Activated CD8-positive, alpha-beta T cell treated with anti-CD3 and anti-CD28 coated beads, Interleukin-2, amount 10 ng/mL, durations not matched to agents 7 days and 5 days (primary cell): ENCODE measurements around the gene ABCB1. TPM values are rescaled to one million over a fixed set of nuclear protein-coding genes. Genes with fewer than 3 reads are reported as not detected.
"Not testable (repeated sequence)": the region's sequence is repeated elsewhere in the genome, so short reads cannot be mapped to it uniquely, and the experiment has no call there.

ENCODE experiments used
- ATAC-seq: fragments of 150-1000 bp; cut with Tn5 transposase; one replicate; pipeline ENCODE4 v1.10.0; 2021; ENCODE audit warnings: moderate library complexity
- CTCF ChIA-PET: fragments of 350-600 bp; sonication (Branson Sonifier 250); formaldehyde crosslinking; loops from one replicate; lab custom pipeline; 2021; ENCODE audit warnings: antibody characterized with exemption; lab: Charles Lee
- POLR2A ChIA-PET: fragments of 350-600 bp; sonication (Branson Sonifier 250); formaldehyde crosslinking; loops from one replicate; lab custom pipeline; 2021; ENCODE audit warnings: antibody characterized with exemption; lab: Charles Lee
- DNase-seq: peaks from one replicate; pipeline ENCODE4 v3.0.0-alpha.2; 2020
- H3K27ac Mint-ChIP-seq: one replicate; pipeline ENCODE4 v1.8.0; 2021; ENCODE audit warnings: mild to moderate bottlenecking, mixed read lengths
- H3K27me3 Mint-ChIP-seq: one replicate; pipeline ENCODE4 v1.8.0; 2021; ENCODE audit warnings: low read depth, mixed read lengths
- H3K36me3 Mint-ChIP-seq: one replicate; pipeline ENCODE4 v1.8.0; 2021; ENCODE audit warnings: low read depth, mixed read lengths
- H3K4me1 Mint-ChIP-seq: one replicate; pipeline ENCODE4 v1.8.0; 2021; ENCODE audit warnings: low read depth, mixed read lengths
- H3K4me3 Mint-ChIP-seq: one replicate; pipeline ENCODE4 v1.8.0; 2021; ENCODE audit warnings: mild to moderate bottlenecking, mixed read lengths
- H3K9me3 Mint-ChIP-seq: one replicate; pipeline ENCODE4 v1.8.0; 2022; ENCODE audit warnings: mixed read lengths; ENCODE audit not compliant: insufficient read depth
- total RNA-seq, 2 experiments: library from RNA; stranded (reverse); gene quantifications; one replicate each; pipeline ENCODE4 v1.2.3, GENCODE V29; 2021

Gene ABCB1
- total RNA-seq, 2 experiments from 2014 or later, result 2.8 to 4.8 TPM

DNA sequence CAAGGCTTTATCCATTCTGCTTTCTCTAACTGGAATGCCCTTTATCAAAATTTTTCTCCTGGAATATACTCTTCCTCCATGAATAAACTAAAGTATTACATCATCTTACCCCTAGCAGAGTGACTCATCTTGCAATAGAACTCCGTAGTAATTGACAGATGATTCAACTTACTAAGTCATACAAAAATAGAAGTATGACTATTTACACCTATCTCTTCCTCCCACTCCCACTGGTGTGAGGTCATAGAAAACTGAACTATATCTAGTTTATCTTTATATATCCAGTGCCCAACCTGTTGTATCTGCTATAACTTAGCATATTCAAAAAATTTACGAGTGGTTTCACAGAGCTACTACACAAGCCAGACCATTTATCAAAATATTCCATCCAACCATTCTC is 26.1 kb downstream of the ABCB1 start:
- Mint-ChIP-seq H3K9me3 (no peaks in the 10 kb centered on the region), H3K27ac (no peak overlapping the region), H3K4me1 (peaks cover 9% of the 10 kb centered on the region), H3K36me3 (no peaks in the 10 kb centered on the region), H3K27me3 (no peaks in the 10 kb centered on the region), H3K4me3 (no peak overlapping the region)
- POLR2A ChIA-PET, result no interaction called here
- CTCF ChIA-PET, result interaction anchor here (1.1 to 1.9 kb wide), 2 partner anchors 9 to 11 kb away, joined by 3 to 4 read pairs; no protein-coding TSS in a partner anchor
- DNase-seq, result no peak
- ATAC-seq, result no peak

DNA sequence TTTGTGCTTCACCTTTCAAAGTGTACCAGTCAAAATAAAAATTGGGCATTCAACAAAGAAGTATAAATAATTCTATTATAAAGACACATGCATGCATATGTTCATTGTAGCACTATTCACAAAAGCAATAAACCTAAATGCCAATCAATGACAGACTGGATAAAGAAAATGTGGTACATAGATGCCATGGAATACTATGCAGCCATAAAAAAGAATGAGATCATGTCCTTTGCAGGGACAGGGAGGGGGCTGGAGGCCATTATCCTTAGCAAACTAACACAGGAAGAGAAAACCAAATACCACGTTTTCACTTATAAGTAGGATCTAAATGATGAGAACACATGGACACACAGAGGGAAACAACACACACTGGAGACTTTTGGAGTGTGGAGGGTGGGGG is 28.2 kb downstream of the ABCB1 start:
- CTCF ChIA-PET, result interaction anchor here (1.3 kb wide), 1 partner anchor 11 kb away, joined by 5 read pairs; no protein-coding TSS in a partner anchor

DNA sequence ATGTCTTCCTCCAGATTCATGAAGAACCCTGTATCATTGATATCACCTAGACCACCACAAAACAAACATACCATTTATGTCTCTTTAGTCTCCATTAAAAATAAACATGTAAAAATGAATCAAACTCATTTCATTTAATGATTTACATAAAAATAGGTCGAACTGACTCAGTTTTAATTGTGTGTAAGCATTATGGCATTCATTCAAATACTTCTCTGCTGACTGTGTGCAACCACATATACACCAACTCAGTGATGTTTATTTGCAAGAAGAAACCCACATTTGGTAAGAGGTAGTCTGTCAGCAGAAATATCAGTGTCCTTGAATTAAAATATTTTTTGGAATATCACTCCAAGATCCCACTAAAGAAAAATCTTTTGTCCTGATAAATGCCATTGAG is 30.5 kb downstream of the ABCB1 start:
- Mint-ChIP-seq H3K36me3 (no peaks in the 10 kb centered on the region), H3K9me3 (no peaks in the 10 kb centered on the region), H3K4me3 (no peak overlapping the region), H3K27ac (no peak overlapping the region), H3K27me3 (no peaks in the 10 kb centered on the region), H3K4me1 (peaks cover 6% of the 10 kb centered on the region)
- DNase-seq, result no peak
- ChIA-PET POLR2A (no interaction called here), CTCF (interaction anchor here (1.4 kb wide), 1 partner anchor 64 kb away, joined by 3 read pairs; no protein-coding TSS in a partner anchor)
- ATAC-seq, result no peak

More for the DNA sequence above, 28.2 kb downstream of the ABCB1 start:
- H3K27me3 Mint-ChIP-seq, H3K9me3 Mint-ChIP-seq, H3K36me3 Mint-ChIP-seq, H3K4me3 Mint-ChIP-seq, DNase-seq, H3K4me1 Mint-ChIP-seq, ATAC-seq, H3K27ac Mint-ChIP-seq, POLR2A ChIA-PET: not testable (repeated sequence)

DNA sequence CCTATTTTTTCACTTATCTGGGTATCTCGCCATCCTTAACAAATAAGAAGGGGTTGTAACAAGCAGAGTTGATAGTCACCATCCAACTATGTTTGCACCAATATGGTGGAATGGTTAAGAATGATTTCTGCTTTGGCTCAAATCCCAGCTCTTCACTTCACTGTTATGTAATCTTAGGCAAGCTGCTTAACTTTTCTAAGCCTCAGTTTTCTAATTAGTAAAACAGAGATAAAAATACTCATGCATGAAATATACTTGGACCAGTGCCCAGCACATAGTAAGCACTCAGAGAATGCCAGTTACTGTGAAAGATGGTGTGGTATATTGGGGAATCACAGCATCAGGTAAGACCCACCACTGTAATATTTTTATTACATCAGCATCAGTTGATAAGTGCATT is 33.6 kb downstream of the ABCB1 start:
- ChIA-PET POLR2A (no interaction called here), CTCF (no interaction called here)
- Mint-ChIP-seq H3K36me3 (no peaks in the 10 kb centered on the region), H3K4me3 (no peak overlapping the region), H3K4me1 (peaks cover 8% of the 10 kb centered on the region), H3K27ac (no peak overlapping the region), H3K9me3 (no peaks in the 10 kb centered on the region), H3K27me3 (no peaks in the 10 kb centered on the region)
- ATAC-seq (no peak), DNase-seq (no peak)

DNA sequence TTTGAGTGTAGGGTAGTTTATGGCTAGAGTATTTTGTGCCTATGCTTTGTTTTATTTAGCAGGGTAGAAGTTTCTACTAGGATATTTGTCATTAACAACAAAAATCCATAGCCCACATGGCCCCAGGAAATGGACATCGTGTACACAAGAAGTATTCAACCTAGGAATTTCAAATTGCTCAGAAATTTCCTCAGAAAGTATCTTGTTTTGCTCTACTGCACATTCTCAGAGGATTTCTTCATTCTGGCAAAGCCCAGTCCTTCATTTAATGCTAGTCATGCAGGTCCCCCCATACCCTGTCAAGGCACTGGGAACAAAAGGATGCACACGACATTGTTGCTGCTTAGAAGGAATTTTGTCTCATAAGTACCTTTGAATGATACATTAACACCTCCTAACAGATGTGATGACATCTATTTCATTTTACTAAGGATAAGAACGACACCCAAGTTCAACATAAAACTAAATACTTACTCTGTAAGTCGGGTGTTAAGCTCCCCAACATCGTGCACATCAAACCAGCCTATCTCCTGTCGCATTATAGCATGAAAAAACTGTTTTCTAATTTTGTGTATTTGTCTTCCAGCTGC is 34.3 kb downstream of the ABCB1 start:
- no peaks in the 10 kb centered on the region for H3K9me3 Mint-ChIP-seq
- H3K36me3 Mint-ChIP-seq, result no peaks in the 10 kb centered on the region
- H3K4me3 Mint-ChIP-seq, result no peak overlapping the region
- DNase-seq, result no peak
- ATAC-seq, result no peak
- H3K4me1 Mint-ChIP-seq, result peaks cover 8% of the 10 kb centered on the region
- no peak overlapping the region for H3K27ac Mint-ChIP-seq
- POLR2A ChIA-PET, result no interaction called here
- H3K27me3 Mint-ChIP-seq, result no peaks in the 10 kb centered on the region
- CTCF ChIA-PET, result no interaction called here

DNA sequence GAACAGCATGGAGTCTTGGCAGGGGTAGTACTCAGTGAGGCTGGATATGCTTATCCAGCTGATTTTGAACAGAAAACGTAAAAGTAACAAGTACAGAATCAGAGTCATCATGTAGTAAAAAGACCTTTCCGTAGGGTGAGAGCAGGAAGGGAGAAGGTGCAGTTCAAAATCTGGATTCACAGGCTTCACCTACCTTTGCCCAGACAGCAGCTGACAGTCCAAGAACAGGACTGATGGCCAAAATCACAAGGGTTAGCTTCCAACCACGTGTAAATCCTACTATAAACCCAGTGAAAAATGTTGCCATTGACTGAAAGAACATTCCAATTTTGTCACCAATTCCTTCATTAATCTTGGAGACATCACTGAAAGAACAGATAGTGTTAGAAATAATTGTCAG is 34.8 kb downstream of the ABCB1 start:
- H3K9me3 Mint-ChIP-seq, result no peaks in the 10 kb centered on the region
- H3K36me3 Mint-ChIP-seq, result no peaks in the 10 kb centered on the region
- ATAC-seq (no peak), DNase-seq (no peak)
- no peaks in the 10 kb centered on the region for H3K27me3 Mint-ChIP-seq
- H3K4me3 Mint-ChIP-seq, result no peak overlapping the region
- ChIA-PET CTCF (interaction anchor here (1.8 to 3.3 kb wide), 2 partner anchors 18 to 34 kb away, joined by 4 to 15 read pairs; partner anchors contain the start of gene ABCB1), POLR2A (no interaction called here)
- no peak overlapping the region for H3K27ac Mint-ChIP-seq
- H3K4me1 Mint-ChIP-seq, result peaks cover 8% of the 10 kb centered on the region

DNA sequence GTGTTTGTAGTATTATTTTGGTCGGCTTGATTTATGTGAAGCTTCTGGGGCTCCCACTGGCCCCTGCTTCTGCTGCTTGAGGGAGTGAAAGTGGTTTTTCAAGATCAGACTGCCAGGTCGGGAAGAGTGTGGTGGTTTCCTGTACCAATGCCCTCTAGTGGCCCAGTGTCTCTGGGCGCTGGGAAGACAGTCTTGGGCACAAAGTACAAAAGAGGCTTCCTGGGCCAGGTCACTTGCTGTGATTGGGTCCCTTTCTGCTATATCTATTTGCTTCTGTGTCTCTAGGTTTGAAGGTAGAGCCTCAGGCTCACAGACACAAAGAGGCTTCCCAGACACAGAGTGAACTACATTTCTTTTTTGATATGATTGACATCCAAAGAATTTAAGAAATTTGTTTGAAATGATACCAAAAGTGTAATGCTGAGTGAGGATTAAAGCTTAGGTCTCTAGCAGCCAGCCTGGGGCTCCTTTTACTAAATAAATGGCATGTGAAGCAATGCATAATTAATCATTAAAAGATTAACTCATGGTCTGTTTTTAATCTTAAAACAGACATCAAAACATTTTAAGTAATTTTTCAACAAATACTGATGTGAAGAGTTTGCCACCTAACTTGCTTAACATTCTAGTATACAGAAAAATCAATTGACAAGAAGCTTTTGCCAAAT is 36.3 kb downstream of the ABCB1 start:
- Mint-ChIP-seq H3K27me3 (no peaks in the 10 kb centered on the region), H3K4me3 (no peak overlapping the region), H3K9me3 (no peaks in the 10 kb centered on the region), H3K36me3 (no peaks in the 10 kb centered on the region), H3K27ac (no peak overlapping the region), H3K4me1 (peaks cover 8% of the 10 kb centered on the region)
- CTCF ChIA-PET, result interaction anchor here (0.7 to 3.3 kb wide), 7 partner anchors 9 to 59 kb away, joined by 3 to 15 read pairs (median 4); partner anchors contain the start of gene ABCB1
- POLR2A ChIA-PET, result no interaction called here
- peak; percentile 39 for DNase-seq
- ATAC-seq, result peak; percentile 69

DNA sequence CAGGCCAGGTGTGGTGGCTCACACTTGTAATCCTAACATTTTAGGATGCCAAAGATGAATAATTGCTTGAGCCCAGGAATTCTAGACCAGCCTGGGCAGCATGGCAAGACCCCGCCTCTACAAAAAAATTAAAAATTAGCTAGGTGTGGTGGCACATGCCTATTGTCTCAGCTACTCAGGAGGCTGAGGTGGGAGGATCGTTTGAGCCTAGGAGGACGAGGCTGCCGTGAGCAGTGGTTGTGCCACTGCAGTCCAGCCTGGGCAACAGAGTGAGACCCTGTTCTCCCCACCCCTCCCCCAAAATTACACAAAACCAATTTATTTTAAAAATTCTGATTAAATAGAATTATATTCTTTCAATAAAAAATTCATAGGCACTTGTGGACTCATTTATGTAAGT is 39.0 kb downstream of the ABCB1 start:
- ATAC-seq (no peak), DNase-seq (no peak)
- POLR2A ChIA-PET, result no interaction called here
- no peaks in the 10 kb centered on the region for H3K36me3 Mint-ChIP-seq
- H3K4me3 Mint-ChIP-seq, result no peak overlapping the region
- H3K27ac Mint-ChIP-seq, result no peak overlapping the region
- H3K27me3 Mint-ChIP-seq, result no peaks in the 10 kb centered on the region
- CTCF ChIA-PET, result interaction anchor here (1.6 kb wide), 1 partner anchor 10 kb away, joined by 5 read pairs; no protein-coding TSS in a partner anchor
- H3K9me3 Mint-ChIP-seq, result no peaks in the 10 kb centered on the region
- peaks cover 8% of the 10 kb centered on the region for H3K4me1 Mint-ChIP-seq

DNA sequence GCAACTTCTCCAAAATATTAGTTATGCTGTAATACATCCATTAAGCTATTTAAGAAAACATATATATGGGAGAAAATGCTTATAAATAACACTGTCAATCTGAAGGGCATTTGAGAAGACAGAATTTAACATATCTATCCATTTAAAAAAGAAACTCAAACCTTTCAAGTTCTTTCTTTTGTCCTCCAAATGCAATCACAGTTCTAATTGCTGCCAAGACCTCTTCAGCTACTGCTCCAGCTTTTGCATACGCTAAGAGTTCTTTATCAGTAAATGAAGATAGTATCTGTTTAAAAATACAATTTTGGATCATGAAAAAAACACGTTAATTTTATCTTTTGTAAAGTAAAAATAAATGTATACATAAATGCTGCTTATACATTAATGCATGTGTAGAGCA is 39.6 kb downstream of the ABCB1 start:
- H3K27me3 Mint-ChIP-seq, result no peaks in the 10 kb centered on the region
- peaks cover 8% of the 10 kb centered on the region for H3K4me1 Mint-ChIP-seq
- H3K27ac Mint-ChIP-seq, result no peak overlapping the region
- ChIA-PET CTCF (interaction anchor here (1.6 kb wide), 1 partner anchor 11 kb away, joined by 5 read pairs; no protein-coding TSS in a partner anchor), POLR2A (no interaction called here)
- no peak for ATAC-seq
- H3K36me3 Mint-ChIP-seq, result no peaks in the 10 kb centered on the region
- no peak for DNase-seq
- no peak overlapping the region for H3K4me3 Mint-ChIP-seq
- H3K9me3 Mint-ChIP-seq, result no peaks in the 10 kb centered on the region

DNA sequence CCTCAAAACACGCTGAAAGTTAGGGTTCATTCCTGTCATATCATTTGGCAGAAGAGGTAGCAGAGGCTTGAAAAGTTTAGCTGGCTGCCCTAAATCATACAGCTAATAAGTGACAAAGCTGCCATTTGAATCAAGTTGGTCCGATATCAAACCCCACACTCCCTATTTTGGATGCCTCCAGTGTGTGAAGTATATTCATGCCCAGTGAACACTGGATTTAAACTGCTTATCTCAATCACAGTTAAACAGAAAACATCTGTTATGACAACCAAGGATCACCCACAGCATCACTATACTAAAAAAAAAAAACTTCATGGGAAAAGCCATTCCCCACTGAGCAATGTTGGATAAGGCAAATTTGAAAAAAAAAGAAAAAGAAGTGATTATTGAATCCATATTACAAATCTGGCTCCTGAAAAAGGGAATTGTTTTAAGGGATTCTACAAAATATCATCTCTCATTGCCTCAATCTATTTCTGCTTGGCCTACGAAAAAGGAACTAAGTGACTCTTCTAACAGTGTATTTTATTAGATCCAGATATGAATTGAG is 48.3 kb downstream of the ABCB1 start:
- H3K4me3 Mint-ChIP-seq, result no peak overlapping the region
- H3K9me3 Mint-ChIP-seq, result no peaks in the 10 kb centered on the region
- CTCF ChIA-PET, result no interaction called here
- H3K27ac Mint-ChIP-seq, result no peak overlapping the region
- H3K36me3 Mint-ChIP-seq, result no peaks in the 10 kb centered on the region
- no peaks in the 10 kb centered on the region for H3K4me1 Mint-ChIP-seq
- no peaks in the 10 kb centered on the region for H3K27me3 Mint-ChIP-seq
- DNase-seq (no peak), ATAC-seq (no peak)
- POLR2A ChIA-PET, result no interaction called here

DNA sequence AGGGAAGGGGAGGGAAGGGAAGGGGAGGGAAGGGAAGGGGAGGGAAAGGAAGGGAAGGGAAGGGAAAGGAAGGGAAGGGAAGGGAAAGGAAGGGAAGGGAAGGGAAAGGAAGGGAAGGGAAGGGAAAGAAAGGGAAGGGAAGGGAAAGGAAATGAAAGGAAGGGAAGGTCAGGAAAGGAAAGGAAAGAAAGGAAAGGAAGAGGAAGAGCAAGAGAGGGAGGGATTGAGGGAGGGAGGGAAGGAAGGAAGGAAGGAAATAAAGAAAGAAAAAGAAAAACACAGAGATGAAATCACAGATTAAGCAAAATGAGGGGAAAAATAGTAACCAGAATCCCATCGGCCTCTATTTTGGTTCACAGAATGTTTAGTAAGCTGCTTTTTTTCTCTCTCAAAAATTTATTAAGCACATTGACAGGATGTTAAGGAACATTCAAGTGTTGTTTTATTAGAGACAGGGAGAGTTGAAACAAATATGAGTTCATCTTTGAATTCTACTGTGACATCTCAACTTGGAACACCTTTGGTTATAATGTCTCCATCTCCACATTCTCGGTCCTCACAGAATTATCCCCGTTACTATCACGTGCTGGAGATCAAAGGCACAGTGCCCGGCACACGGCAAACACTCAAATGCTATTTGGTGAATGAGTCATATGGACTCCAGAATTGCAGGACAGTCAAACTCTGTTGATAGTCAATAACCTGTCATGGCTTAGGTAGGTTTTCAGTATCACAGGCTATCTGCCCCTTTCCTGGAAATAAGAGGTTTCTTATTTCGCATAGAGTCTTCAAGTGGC is 52.4 kb downstream of the ABCB1 start:
- no peak for DNase-seq
- no peak for ATAC-seq
- H3K36me3 Mint-ChIP-seq, result no peaks in the 10 kb centered on the region
- H3K27me3 Mint-ChIP-seq, result no peaks in the 10 kb centered on the region
- ChIA-PET CTCF (no interaction called here), POLR2A (no interaction called here)
- H3K9me3 Mint-ChIP-seq, result no peaks in the 10 kb centered on the region
- H3K4me1 Mint-ChIP-seq, result no peaks in the 10 kb centered on the region
- H3K27ac Mint-ChIP-seq, result no peak overlapping the region
- H3K4me3 Mint-ChIP-seq, result no peak overlapping the region
